Measurements from ENCODE around the gene DOCK9. TPM values are rescaled to one million over a fixed set of nuclear protein-coding genes. Genes with fewer than 3 reads are reported as not detected.
A peak's percentile ranks its signal among the peaks of the same experiment; 100 is the strongest.

Gene DOCK9
- total RNA-seq, 1 experiment from 2014 or later: 30.5 TPM

DNA sequence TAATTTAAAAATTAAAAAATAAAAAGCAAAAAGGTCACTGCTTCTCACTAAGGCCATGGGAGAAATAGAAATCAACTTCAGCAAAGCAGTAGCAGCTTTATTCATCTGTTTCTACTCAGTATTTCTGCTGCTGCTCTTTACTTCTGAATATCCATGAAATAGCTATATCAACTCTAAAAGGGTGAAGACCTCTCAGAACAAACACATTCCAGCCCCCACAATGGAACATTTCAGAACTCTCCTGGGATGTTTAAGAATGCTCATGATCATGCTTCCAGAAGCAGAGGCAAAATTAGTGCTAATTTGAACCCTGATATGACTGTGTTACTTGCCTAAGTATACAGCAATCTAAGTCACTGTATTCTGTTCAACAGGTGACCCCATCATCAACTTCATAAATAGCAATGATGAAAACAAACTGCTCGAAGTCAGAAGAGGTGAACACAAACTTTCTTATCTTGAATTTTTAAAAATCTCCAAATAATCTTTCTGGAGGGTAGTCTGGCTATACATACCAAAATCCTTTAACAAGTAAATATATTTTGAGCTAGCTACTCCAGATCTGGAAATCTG, 29.6 kb upstream of the DOCK9 start:
- Histone ChIP-seq H3K36me3 (ENCODE audit: control insufficient read depth, insufficient read depth, low read length) (no peaks in the 10 kb centered on the region), H3K27ac (ENCODE audit: low read length) (no peak overlapping the region), H3K9me3 (ENCODE audit: control insufficient read depth, insufficient read depth, low read depth, low read length) (no peaks in the 10 kb centered on the region), H3K4me3 (ENCODE audit: low read depth in 2 of 2, low read length in 2 of 2) (no peak overlapping the region), H3K27me3 (ENCODE audit: control insufficient read depth, insufficient read depth, low read length) (no peaks in the 10 kb centered on the region), H3K4me1 (ENCODE audit: control insufficient read depth, insufficient read depth, low read length) (0 out of 2 replicates have a peak, but pooled peaks cover 4% of the 10 kb centered on the region)
- in situ Hi-C loops (cut with HindIII; ENCODE audit: low pct_unique_long_range_greater_than_20kb, low sequenced_read_pairs): no loop called here
- TF ChIP-seq, protein P1, sequence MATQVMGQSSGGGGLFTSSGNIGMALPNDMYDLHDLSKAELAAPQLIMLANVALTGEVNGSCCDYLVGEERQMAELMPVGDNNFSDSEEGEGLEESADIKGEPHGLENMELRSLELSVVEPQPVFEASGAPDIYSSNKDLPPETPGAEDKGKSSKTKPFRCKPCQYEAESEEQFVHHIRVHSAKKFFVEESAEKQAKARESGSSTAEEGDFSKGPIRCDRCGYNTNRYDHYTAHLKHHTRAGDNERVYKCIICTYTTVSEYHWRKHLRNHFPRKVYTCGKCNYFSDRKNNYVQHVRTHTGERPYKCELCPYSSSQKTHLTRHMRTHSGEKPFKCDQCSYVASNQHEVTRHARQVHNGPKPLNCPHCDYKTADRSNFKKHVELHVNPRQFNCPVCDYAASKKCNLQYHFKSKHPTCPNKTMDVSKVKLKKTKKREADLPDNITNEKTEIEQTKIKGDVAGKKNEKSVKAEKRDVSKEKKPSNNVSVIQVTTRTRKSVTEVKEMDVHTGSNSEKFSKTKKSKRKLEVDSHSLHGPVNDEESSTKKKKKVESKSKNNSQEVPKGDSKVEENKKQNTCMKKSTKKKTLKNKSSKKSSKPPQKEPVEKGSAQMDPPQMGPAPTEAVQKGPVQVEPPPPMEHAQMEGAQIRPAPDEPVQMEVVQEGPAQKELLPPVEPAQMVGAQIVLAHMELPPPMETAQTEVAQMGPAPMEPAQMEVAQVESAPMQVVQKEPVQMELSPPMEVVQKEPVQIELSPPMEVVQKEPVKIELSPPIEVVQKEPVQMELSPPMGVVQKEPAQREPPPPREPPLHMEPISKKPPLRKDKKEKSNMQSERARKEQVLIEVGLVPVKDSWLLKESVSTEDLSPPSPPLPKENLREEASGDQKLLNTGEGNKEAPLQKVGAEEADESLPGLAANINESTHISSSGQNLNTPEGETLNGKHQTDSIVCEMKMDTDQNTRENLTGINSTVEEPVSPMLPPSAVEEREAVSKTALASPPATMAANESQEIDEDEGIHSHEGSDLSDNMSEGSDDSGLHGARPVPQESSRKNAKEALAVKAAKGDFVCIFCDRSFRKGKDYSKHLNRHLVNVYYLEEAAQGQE (IDR thresholded peaks at IDR 0.05; ENCODE audit: insufficient read depth in 1 of 2, low read depth in 2 of 2, low read length in 1 of 2): no peak
- CTCF ChIA-PET: no interaction called here
- ATAC-seq: no peak
- intact Hi-C loops (cut with micrococcal nuclease; ENCODE audit: unreplicated experiment): no loop called here
- BruUV-seq (replicated peaks): no TSS peak
- no peak for DNase-seq (ENCODE audit: low read depth, low spot score)
- POLR2A ChIA-PET: no interaction called here

- H3K4me3 ChIP-seq (ENCODE audit: low read depth in 2 of 2, low read length in 2 of 2): no peak overlapping the region
- no peak overlapping the region for H3K27ac ChIP-seq (ENCODE audit: low read length)
- H3K4me1 ChIP-seq (ENCODE audit: control insufficient read depth, insufficient read depth, low read length): 0 out of 2 replicates have a peak, but pooled peaks cover 4% of the 10 kb centered on the region
- H3K9me3 ChIP-seq (ENCODE audit: control insufficient read depth, insufficient read depth, low read depth, low read length): no peaks in the 10 kb centered on the region
- BruUV-seq (replicated peaks): no TSS peak
- intact Hi-C loops (cut with micrococcal nuclease; ENCODE audit: unreplicated experiment): no loop called here
- DNase-seq (ENCODE audit: low read depth, low spot score) (no peak), ATAC-seq (peak; percentile 42; the same call in 1 of the 2 replicates)
- no peaks in the 10 kb centered on the region for H3K36me3 ChIP-seq (ENCODE audit: control insufficient read depth, insufficient read depth, low read length)
- TF ChIP-seq, protein P2, sequence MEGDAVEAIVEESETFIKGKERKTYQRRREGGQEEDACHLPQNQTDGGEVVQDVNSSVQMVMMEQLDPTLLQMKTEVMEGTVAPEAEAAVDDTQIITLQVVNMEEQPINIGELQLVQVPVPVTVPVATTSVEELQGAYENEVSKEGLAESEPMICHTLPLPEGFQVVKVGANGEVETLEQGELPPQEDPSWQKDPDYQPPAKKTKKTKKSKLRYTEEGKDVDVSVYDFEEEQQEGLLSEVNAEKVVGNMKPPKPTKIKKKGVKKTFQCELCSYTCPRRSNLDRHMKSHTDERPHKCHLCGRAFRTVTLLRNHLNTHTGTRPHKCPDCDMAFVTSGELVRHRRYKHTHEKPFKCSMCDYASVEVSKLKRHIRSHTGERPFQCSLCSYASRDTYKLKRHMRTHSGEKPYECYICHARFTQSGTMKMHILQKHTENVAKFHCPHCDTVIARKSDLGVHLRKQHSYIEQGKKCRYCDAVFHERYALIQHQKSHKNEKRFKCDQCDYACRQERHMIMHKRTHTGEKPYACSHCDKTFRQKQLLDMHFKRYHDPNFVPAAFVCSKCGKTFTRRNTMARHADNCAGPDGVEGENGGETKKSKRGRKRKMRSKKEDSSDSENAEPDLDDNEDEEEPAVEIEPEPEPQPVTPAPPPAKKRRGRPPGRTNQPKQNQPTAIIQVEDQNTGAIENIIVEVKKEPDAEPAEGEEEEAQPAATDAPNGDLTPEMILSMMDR (IDR thresholded peaks at IDR 0.05): no peak
- peak; percentile 55 for TF ChIP-seq TCF7L2 (IDR thresholded peaks at IDR 0.05; ENCODE audit: low read depth, low read length)
- CTCF ChIA-PET: no interaction called here
- no peaks in the 10 kb centered on the region for H3K27me3 ChIP-seq (ENCODE audit: control insufficient read depth, insufficient read depth, low read length)
- POLR2A ChIA-PET: no interaction called here
- in situ Hi-C loops (cut with HindIII; ENCODE audit: low pct_unique_long_range_greater_than_20kb, low sequenced_read_pairs): no loop called here
Observed at GRCh38 chr13:99005609-99006008, 27.7 kb upstream of the DOCK9 start.

GRCh38 chr13:99004978-99005377, 27.1 kb upstream of the DOCK9 start:
- no peak overlapping the region for H3K4me3 ChIP-seq (ENCODE audit: low read depth in 2 of 2, low read length in 2 of 2)
- ATAC-seq: no peak
- intact Hi-C loops (cut with micrococcal nuclease; ENCODE audit: unreplicated experiment) (no loop called here), in situ Hi-C loops (cut with HindIII; ENCODE audit: low pct_unique_long_range_greater_than_20kb, low sequenced_read_pairs) (no loop called here)
- no peak for DNase-seq (ENCODE audit: low read depth, low spot score)
- H3K9me3 ChIP-seq (ENCODE audit: control insufficient read depth, insufficient read depth, low read depth, low read length): no peaks in the 10 kb centered on the region
- ChIA-PET POLR2A (no interaction called here), CTCF (no interaction called here)
- H3K36me3 ChIP-seq (ENCODE audit: control insufficient read depth, insufficient read depth, low read length): no peaks in the 10 kb centered on the region
- H3K27ac ChIP-seq (ENCODE audit: low read length): peak overlapping the region; percentile 17; the same call in 1 of the 2 replicates
- no peaks in the 10 kb centered on the region for H3K27me3 ChIP-seq (ENCODE audit: control insufficient read depth, insufficient read depth, low read length)
- TF ChIP-seq POLR2AphosphoS5 (IDR thresholded peaks at IDR 0.05; ENCODE audit: low read depth, low read length) (no peak), SIN3A (IDR thresholded peaks at IDR 0.05; ENCODE audit: borderline replicate concordance, insufficient read depth, low read depth, low read length) (no peak), TCF7L2 (IDR thresholded peaks at IDR 0.05; ENCODE audit: low read depth, low read length) (no peak)
- TF ChIP-seq, protein P1 (IDR thresholded peaks at IDR 0.05; ENCODE audit: insufficient read depth in 1 of 2, low read depth in 2 of 2, low read length in 1 of 2): no peak
- TF ChIP-seq, protein P2 (IDR thresholded peaks at IDR 0.05): no peak
- no TSS peak for BruUV-seq (replicated peaks)
- H3K4me1 ChIP-seq (ENCODE audit: control insufficient read depth, insufficient read depth, low read length): peaks cover 4% of the 10 kb centered on the region; the same call in 1 of the 2 replicates

Data from Panc1 (cell line).